ENCODE measurements around the gene GLIS1.

Gene GLIS1

GRCh38 chr1:53678938-53679825 lies 59.8 kb downstream of the GLIS1 start:
- no peak for DNase-seq (ENCODE audit: low read depth in 2 of 2, low spot score in 1 of 2)

- no peak for DNase-seq (ENCODE audit: low read depth in 2 of 2, low spot score in 1 of 2)
These were observed 60.5 kb downstream of the GLIS1 start for GRCh38 chr1:53678507-53678906.

- DNase-seq (ENCODE audit: low read depth in 2 of 2, low spot score in 1 of 2), result no peak
These were observed 60.9 kb downstream of the GLIS1 start for GRCh38 chr1:53678046-53678445.

- no peak for DNase-seq (ENCODE audit: low read depth in 2 of 2, low spot score in 1 of 2)
These were observed 61.5 kb downstream of the GLIS1 start for GRCh38 chr1:53677486-53677885.

GRCh38 chr1:53672785-53673184 lies 66.2 kb downstream of the GLIS1 start:
- DNase-seq (ENCODE audit: low read depth in 2 of 2, low spot score in 1 of 2), result no peak

- DNase-seq (ENCODE audit: low read depth in 2 of 2, low spot score in 1 of 2), result no peak
These were observed 66.7 kb downstream of the GLIS1 start for GRCh38 chr1:53672243-53672642.

- DNase-seq (ENCODE audit: low read depth in 2 of 2, low spot score in 1 of 2), result no peak
These were observed 69.3 kb downstream of the GLIS1 start for GRCh38 chr1:53669621-53670191.

GRCh38 chr1:53666566-53666965 lies 72.4 kb downstream of the GLIS1 start:
- no peak for DNase-seq (ENCODE audit: low read depth in 2 of 2, low spot score in 1 of 2)

GRCh38 chr1:53665996-53666395 lies 73.0 kb downstream of the GLIS1 start:
- DNase-seq (ENCODE audit: low read depth in 2 of 2, low spot score in 1 of 2), result no peak

- no peak for DNase-seq (ENCODE audit: low read depth in 2 of 2, low spot score in 1 of 2)
These were observed 75.2 kb downstream of the GLIS1 start for GRCh38 chr1:53663529-53664300.

- DNase-seq (ENCODE audit: low read depth in 2 of 2, low spot score in 1 of 2), result no peak
These were observed 76.0 kb downstream of the GLIS1 start for GRCh38 chr1:53662951-53663350.

GRCh38 chr1:53662169-53662568 lies 76.8 kb downstream of the GLIS1 start:
- no peak for DNase-seq (ENCODE audit: low read depth in 2 of 2, low spot score in 1 of 2)

- no peak for DNase-seq (ENCODE audit: low read depth in 2 of 2, low spot score in 1 of 2)
These were observed 77.5 kb downstream of the GLIS1 start for GRCh38 chr1:53661496-53661895.

GRCh38 chr1:53660666-53661065 lies 78.3 kb downstream of the GLIS1 start:
- no peak for DNase-seq (ENCODE audit: low read depth in 2 of 2, low spot score in 1 of 2)

- no peak for DNase-seq (ENCODE audit: low read depth in 2 of 2, low spot score in 1 of 2)
These were observed 79.5 kb downstream of the GLIS1 start for GRCh38 chr1:53659436-53659835.

- no peak for DNase-seq (ENCODE audit: low read depth in 2 of 2, low spot score in 1 of 2)
These were observed 80.3 kb downstream of the GLIS1 start for GRCh38 chr1:53658489-53659230.

- DNase-seq (ENCODE audit: low read depth in 2 of 2, low spot score in 1 of 2), result no peak
These were observed 81.0 kb downstream of the GLIS1 start for GRCh38 chr1:53657891-53658396.

- no peak for DNase-seq (ENCODE audit: low read depth in 2 of 2, low spot score in 1 of 2)
These were observed 81.5 kb downstream of the GLIS1 start for GRCh38 chr1:53657531-53657805.

GRCh38 chr1:53656747-53657530 lies 82.0 kb downstream of the GLIS1 start:
- DNase-seq (ENCODE audit: low read depth in 2 of 2, low spot score in 1 of 2), result no peak

- DNase-seq (ENCODE audit: low read depth in 2 of 2, low spot score in 1 of 2), result no peak
These were observed 82.8 kb downstream of the GLIS1 start for GRCh38 chr1:53655931-53656746.

All from stimulated activated CD8-positive, alpha-beta memory T cell treated with anti-CD3 and anti-CD28 coated beads, Interleukin-4, amount 100 ng/mL, for 4 hours (primary cell).